ENCODE results near the gene ABCA10.
"Not testable (repeated sequence)": the region's sequence is repeated elsewhere in the genome, so short reads cannot be mapped to it uniquely, and the experiment has no call there.

Gene ABCA10

DNA sequence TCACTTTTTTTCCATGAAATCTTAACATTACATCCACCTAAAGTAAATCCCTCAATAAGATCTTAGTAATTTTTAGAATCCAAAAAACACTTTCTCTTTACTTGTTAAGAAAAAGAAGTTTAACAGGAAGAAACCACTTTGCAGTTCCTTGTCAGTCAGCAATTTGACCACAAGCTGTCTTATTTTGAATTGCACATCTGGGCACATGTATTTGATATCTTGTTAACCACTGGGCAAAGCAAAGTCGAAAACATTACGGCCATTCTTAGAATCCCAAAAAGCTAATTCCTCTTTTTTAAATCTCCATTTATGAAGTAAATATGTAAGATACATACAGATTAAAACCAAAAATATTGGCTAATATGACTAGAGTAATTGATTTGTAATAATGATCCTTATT lies 1.1 kb downstream of the ABCA10 start:
- no peaks in the 10 kb centered on the region for H3K4me1 ChIP-seq (ENCODE audit: insufficient read depth, low read length)
- H3K27ac ChIP-seq (ENCODE audit: low read depth, low read length) = no peak overlapping the region
- no peak overlapping the region for H3K4me3 ChIP-seq (ENCODE audit: low read depth in 1 of 2, low read length in 2 of 2)
- no peaks in the 10 kb centered on the region for H3K27me3 ChIP-seq (ENCODE audit: control insufficient read depth in 1 of 2, insufficient read depth in 2 of 2, low read length in 2 of 2)
- H3K36me3 ChIP-seq (ENCODE audit: insufficient read depth, low read length) = no peaks in the 10 kb centered on the region
- peaks cover under 1% of the 10 kb centered on the region for H3K9me3 ChIP-seq (ENCODE audit: low read length)
- no peak overlapping the region for H3K9ac ChIP-seq (ENCODE audit: low read length)

DNA sequence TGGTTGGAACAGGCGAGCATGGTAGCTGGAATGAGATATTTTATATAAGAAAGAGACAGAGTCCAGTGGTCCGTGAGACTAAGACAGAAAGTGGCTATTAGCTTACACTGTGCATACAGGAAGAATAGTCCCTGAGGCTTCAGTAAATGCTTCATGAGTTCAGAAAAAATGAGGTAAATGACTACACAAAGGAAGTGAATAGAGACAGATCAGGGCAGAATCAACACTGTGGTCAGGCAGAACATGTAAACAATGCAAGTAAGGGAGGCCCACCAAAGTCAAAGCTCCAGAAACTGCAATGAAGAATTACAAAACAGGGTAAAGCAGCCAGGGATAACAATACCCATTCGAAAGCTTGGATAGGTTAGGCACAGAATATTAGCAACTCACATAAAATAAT lies 4.8 kb downstream of the ABCA10 start:
- no peak overlapping the region for H3K4me3 ChIP-seq (ENCODE audit: low read depth in 1 of 2, low read length in 2 of 2)

DNA sequence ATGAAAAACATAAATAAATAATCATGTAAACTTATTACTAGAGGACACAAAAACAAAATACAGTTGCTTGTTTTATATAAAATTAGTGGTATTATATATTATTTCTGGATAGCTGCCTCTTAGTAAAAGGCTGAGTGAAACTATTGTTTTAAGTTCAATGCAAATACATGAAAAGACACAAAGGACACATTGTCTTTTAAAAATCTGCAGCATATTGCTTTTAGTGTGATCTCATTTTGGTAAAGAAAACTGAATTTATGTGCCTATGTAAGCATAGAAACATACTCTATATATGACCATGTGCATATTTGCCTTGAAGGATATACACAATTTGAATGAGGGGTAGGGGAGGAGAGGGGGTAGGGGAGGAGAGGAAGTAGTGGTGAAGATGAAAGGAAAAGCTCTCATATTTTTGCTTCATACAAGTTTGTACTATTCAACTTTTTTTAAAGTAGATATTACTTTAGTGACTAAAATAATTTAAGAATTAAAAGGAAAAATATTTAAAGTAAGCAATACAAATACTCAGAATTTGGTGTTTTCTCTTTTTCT lies 5.8 kb downstream of the ABCA10 start:
- no peaks in the 10 kb centered on the region for H3K36me3 ChIP-seq (ENCODE audit: insufficient read depth, low read length)
- H3K27ac ChIP-seq (ENCODE audit: low read depth, low read length) = no peak overlapping the region
- H3K9ac ChIP-seq (ENCODE audit: low read length) = no peak overlapping the region
- no peaks in the 10 kb centered on the region for H3K27me3 ChIP-seq (ENCODE audit: control insufficient read depth in 1 of 2, insufficient read depth in 2 of 2, low read length in 2 of 2)
- no peaks in the 10 kb centered on the region for H3K9me3 ChIP-seq (ENCODE audit: low read length)
- no peak overlapping the region for H3K4me3 ChIP-seq (ENCODE audit: low read depth in 1 of 2, low read length in 2 of 2)
- no peaks in the 10 kb centered on the region for H3K4me1 ChIP-seq (ENCODE audit: insufficient read depth, low read length)

More for the DNA sequence above, 4.8 kb downstream of the ABCA10 start:
- Histone ChIP-seq H3K27ac (ENCODE audit: low read depth, low read length) (no peak overlapping the region), H3K4me1 (ENCODE audit: insufficient read depth, low read length) (no peaks in the 10 kb centered on the region), H3K9me3 (ENCODE audit: low read length) (no peaks in the 10 kb centered on the region), H3K36me3 (ENCODE audit: insufficient read depth, low read length) (no peaks in the 10 kb centered on the region), H3K27me3 (ENCODE audit: control insufficient read depth in 1 of 2, insufficient read depth in 2 of 2, low read length in 2 of 2) (no peaks in the 10 kb centered on the region), H3K9ac (ENCODE audit: low read length) (no peak overlapping the region)

DNA sequence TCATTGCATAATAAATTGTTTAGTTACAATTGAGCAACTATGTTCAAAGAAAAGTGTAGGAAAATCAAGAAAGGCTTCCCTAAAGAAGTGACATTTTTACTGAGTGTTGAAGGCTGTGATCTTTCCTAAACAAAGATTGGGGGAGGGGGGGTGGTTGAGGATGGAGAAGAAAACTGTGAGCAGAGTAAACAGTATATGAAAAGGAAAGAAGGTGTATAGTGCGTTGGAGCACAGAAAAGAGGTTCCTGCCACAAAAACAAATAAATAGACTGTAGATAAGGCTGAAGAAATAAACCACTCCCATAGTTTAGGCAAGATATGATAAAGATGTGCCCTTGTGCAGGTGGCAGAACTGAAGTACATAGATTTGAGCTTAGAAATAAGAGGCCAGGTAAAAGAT lies 8.5 kb downstream of the ABCA10 start:
- Histone ChIP-seq H3K9me3 (ENCODE audit: low read length) (no peaks in the 10 kb centered on the region), H3K27ac (ENCODE audit: low read depth, low read length) (no peak overlapping the region), H3K27me3 (ENCODE audit: control insufficient read depth in 1 of 2, insufficient read depth in 2 of 2, low read length in 2 of 2) (no peaks in the 10 kb centered on the region), H3K36me3 (ENCODE audit: insufficient read depth, low read length) (peaks cover 4% of the 10 kb centered on the region), H3K9ac (ENCODE audit: low read length) (no peak overlapping the region), H3K4me3 (ENCODE audit: low read depth in 1 of 2, low read length in 2 of 2) (no peak overlapping the region), H3K4me1 (ENCODE audit: insufficient read depth, low read length) (no peaks in the 10 kb centered on the region)

DNA sequence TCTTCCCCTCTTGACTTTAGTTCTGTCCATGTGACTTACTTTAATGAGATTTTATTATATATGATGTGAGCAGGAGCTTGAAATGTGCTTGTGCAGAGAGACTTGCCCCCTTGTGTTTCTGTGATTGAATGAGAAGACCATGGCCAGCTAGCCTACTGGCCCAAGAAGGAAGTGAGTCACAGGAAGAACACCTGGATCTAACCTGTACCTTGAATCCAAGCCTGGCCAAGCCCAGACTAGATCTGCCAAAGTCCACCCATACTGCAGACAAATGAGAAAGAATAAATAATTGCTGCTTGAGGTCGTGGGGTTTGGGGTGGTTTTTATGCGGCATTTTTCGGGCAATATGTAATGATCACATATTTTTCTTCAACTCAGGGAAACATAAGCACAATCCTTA lies 9.6 kb downstream of the ABCA10 start:
- H3K36me3 ChIP-seq (ENCODE audit: insufficient read depth, low read length) = peaks cover 4% of the 10 kb centered on the region
- no peaks in the 10 kb centered on the region for H3K27me3 ChIP-seq (ENCODE audit: control insufficient read depth in 1 of 2, insufficient read depth in 2 of 2, low read length in 2 of 2)
- no peaks in the 10 kb centered on the region for H3K9me3 ChIP-seq (ENCODE audit: low read length)
- no peak overlapping the region for H3K4me3 ChIP-seq (ENCODE audit: low read depth in 1 of 2, low read length in 2 of 2)
- no peaks in the 10 kb centered on the region for H3K4me1 ChIP-seq (ENCODE audit: insufficient read depth, low read length)
- H3K27ac ChIP-seq (ENCODE audit: low read depth, low read length) = no peak overlapping the region
- H3K9ac ChIP-seq (ENCODE audit: low read length) = no peak overlapping the region

DNA sequence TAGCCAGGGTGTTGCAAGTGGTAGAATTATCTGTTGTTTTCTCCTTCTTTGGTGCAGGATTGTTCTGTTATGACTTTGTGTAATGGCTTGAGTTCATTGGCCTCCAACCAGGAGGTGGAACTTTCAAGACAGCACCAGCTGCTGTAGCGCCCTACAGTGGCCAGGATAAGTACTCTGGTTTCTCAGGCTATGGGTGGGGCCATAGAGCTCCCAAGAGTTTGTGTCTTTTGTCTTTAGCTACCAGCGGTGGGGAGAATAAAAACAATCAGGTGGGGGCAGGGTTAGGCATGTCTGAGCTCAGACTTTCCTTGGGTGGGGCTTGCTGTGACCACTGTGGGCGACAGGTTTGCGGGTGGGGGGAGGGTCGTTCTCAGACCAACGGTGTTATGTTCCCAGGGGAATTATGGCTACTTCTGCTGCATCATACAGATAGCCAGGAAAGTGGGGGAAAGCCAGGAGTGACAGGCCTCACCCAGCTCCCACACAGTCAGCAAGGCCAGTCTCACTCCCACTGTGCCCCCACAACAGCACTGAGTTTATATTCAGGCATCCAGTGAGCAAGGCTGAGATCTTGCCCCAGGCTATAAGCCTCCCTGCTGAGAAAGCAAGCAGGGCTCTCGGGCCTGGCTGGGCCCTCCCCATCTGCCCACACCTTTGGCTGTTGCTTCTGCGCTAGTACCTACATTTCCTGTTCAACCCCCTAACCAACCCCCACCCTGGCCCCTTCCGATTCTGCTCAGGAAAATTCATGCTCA lies 15.4 kb downstream of the ABCA10 start:
- no peaks in the 10 kb centered on the region for H3K9me3 ChIP-seq (ENCODE audit: low read length)
- H3K4me3 ChIP-seq (ENCODE audit: low read depth in 1 of 2, low read length in 2 of 2) = no peak overlapping the region
- no peak overlapping the region for H3K27ac ChIP-seq (ENCODE audit: low read depth, low read length)
- no peaks in the 10 kb centered on the region for H3K27me3 ChIP-seq (ENCODE audit: control insufficient read depth in 1 of 2, insufficient read depth in 2 of 2, low read length in 2 of 2)
- H3K4me1 ChIP-seq (ENCODE audit: insufficient read depth, low read length) = no peaks in the 10 kb centered on the region
- no peak overlapping the region for H3K9ac ChIP-seq (ENCODE audit: low read length)
- H3K36me3 ChIP-seq (ENCODE audit: insufficient read depth, low read length) = peaks cover 4% of the 10 kb centered on the region

DNA sequence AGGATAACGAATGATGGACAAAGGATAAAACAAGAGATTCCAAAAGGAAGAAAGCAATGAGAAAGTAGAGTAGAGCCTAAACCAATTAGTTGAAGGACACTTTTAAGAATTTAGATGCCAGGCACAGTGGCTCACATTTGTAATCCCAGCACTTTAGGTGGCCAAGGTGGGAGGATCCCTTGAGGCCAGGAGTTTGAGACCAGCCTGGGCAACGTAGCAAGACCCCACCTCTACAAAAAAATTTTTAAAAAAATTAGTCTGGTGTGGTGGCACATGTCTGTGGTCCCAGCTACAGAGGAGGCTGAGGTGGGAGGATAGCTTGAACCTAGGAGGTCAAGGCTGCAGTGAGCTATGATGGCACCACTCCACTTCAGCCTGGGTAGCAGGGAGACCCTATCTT lies 20.0 kb downstream of the ABCA10 start:
- Histone ChIP-seq H3K4me1 (ENCODE audit: insufficient read depth, low read length) (no peaks in the 10 kb centered on the region), H3K27me3 (ENCODE audit: control insufficient read depth in 1 of 2, insufficient read depth in 2 of 2, low read length in 2 of 2) (no peaks in the 10 kb centered on the region), H3K4me3 (ENCODE audit: low read depth in 1 of 2, low read length in 2 of 2) (no peak overlapping the region), H3K9me3 (ENCODE audit: low read length) (no peaks in the 10 kb centered on the region), H3K27ac (ENCODE audit: low read depth, low read length) (no peak overlapping the region), H3K36me3 (ENCODE audit: insufficient read depth, low read length) (no peaks in the 10 kb centered on the region), H3K9ac (ENCODE audit: low read length) (no peak overlapping the region)

DNA sequence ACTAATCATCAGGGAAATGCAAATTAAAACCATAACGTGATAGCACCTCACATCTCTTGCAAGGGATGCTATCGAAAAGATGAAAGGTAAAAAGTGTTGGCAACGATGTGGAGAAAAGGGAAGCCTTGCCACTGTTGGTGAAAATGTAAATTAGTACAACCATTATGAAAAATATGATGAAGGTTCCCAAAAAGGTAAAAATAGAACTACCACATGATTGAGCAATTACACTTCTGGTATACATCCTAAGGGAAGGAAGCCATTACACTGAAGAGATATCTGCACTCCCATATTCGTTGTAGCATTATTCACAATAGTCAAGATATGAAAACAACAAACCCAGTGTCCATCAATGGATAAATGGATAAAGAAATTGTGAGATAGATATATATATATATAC lies 21.5 kb downstream of the ABCA10 start:
- H3K4me1 ChIP-seq (ENCODE audit: insufficient read depth, low read length) = no peaks in the 10 kb centered on the region
- H3K27me3 ChIP-seq (ENCODE audit: control insufficient read depth in 1 of 2, insufficient read depth in 2 of 2, low read length in 2 of 2) = no peaks in the 10 kb centered on the region
- H3K4me3 ChIP-seq (ENCODE audit: low read depth in 1 of 2, low read length in 2 of 2) = no peak overlapping the region

DNA sequence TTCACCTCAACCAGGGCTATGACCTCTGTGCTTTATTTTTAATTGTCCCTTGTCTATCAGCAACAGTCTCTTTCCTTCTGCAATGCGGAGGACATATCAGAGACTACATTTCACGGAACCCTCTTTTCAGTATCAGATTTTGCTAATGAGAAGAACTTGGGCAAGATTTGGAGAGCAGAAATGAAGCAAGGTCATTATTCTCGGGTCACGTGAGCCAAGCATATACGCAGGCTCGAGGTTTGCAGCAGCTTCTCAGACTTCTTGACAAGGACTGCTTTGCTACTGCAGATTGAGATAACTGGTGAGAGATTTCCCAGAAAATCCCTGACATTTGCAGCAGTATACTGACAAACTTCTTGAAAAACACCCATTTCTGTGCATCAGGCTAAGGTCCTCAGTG lies 30.4 kb downstream of the ABCA10 start:
- H3K4me1 ChIP-seq (ENCODE audit: insufficient read depth, low read length) = no peaks in the 10 kb centered on the region
- no peaks in the 10 kb centered on the region for H3K9me3 ChIP-seq (ENCODE audit: low read length)
- H3K27me3 ChIP-seq (ENCODE audit: control insufficient read depth in 1 of 2, insufficient read depth in 2 of 2, low read length in 2 of 2) = no peaks in the 10 kb centered on the region
- H3K9ac ChIP-seq (ENCODE audit: low read length) = no peak overlapping the region
- no peak overlapping the region for H3K4me3 ChIP-seq (ENCODE audit: low read depth in 1 of 2, low read length in 2 of 2)
- no peak overlapping the region for H3K27ac ChIP-seq (ENCODE audit: low read depth, low read length)
- no peaks in the 10 kb centered on the region for H3K36me3 ChIP-seq (ENCODE audit: insufficient read depth, low read length)

More for the DNA sequence above, 21.5 kb downstream of the ABCA10 start:
- H3K9me3 ChIP-seq (ENCODE audit: low read length) = no peaks in the 10 kb centered on the region
- H3K9ac ChIP-seq (ENCODE audit: low read length) = no peak overlapping the region
- H3K27ac ChIP-seq (ENCODE audit: low read depth, low read length) = no peak overlapping the region
- no peaks in the 10 kb centered on the region for H3K36me3 ChIP-seq (ENCODE audit: insufficient read depth, low read length)

DNA sequence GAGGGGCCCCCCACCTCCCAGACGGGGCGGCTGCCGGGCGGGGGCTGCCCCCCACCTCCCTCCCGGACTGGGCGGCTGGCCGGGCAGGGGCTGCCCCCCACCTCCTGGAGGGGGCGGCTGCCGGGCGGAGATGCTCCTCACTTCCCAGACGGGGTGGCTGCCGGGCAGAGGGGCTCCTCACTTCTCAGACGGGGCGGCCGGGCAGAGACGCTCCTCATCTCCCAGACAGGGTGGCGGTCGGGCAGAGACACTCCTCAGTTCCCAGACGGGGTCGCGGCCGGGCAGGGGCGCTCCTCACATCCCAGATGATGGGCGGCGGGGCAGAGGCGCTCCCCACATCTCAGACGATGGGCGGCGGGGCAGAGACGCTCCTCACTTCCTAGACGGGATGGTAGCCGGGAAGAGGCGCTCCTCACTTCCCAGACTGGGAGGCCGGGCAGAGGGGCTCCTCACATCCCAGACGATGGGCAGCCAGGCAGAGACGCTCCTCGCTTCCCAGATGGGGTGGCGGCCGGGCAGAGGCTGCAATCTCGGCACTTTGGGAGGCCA lies 32.4 kb downstream of the ABCA10 start:
- H3K9ac ChIP-seq (ENCODE audit: low read length); H3K4me1 ChIP-seq (ENCODE audit: insufficient read depth, low read length); H3K27ac ChIP-seq (ENCODE audit: low read depth, low read length); H3K36me3 ChIP-seq (ENCODE audit: insufficient read depth, low read length); H3K9me3 ChIP-seq (ENCODE audit: low read length); H3K4me3 ChIP-seq (ENCODE audit: low read depth in 1 of 2, low read length in 2 of 2); H3K27me3 ChIP-seq (ENCODE audit: control insufficient read depth in 1 of 2, insufficient read depth in 2 of 2, low read length in 2 of 2): not testable (repeated sequence)

DNA sequence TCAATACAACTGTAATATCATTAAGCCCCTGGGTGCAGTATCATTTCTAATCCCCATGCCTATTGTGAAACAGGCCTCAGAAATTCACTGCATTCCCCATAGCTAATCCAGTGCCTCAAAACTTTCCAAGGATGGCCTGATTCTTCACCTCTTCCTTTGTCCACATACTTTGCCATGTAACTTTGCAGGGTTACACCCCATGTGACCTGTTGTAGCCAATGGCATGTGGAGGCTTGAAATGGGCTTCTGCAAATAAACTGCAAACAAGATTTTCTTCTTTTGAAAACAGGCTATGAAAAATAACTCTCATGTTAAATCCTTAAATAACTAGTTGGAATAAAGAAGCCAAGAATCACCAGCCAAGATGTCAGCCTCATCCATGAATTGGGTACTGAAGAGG lies 35.9 kb downstream of the ABCA10 start:
- H3K9me3 ChIP-seq (ENCODE audit: low read length) = no peaks in the 10 kb centered on the region
- no peak overlapping the region for H3K27ac ChIP-seq (ENCODE audit: low read depth, low read length)
- no peak overlapping the region for H3K4me3 ChIP-seq (ENCODE audit: low read depth in 1 of 2, low read length in 2 of 2)
- no peaks in the 10 kb centered on the region for H3K4me1 ChIP-seq (ENCODE audit: insufficient read depth, low read length)
- H3K36me3 ChIP-seq (ENCODE audit: insufficient read depth, low read length) = no peaks in the 10 kb centered on the region
- no peaks in the 10 kb centered on the region for H3K27me3 ChIP-seq (ENCODE audit: control insufficient read depth in 1 of 2, insufficient read depth in 2 of 2, low read length in 2 of 2)
- H3K9ac ChIP-seq (ENCODE audit: low read length) = no peak overlapping the region

DNA sequence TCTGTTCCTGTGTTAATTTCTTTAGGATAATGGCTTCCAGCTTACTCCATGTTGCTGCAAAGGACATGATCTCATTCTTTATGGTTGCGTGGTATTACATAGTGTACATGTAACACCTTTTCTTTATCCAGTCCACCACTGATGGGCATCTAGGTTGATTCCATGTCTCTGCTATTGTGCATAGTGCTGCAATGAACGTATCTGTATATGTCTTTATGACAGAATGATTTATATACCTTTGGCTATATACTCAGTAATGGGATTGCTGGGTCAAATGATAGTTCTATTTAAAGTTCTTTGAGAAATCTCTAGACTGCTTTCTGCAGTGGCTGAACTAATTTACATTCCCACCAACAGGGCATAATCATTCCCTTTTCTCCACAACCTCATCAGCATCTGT lies 39.8 kb downstream of the ABCA10 start:
- Histone ChIP-seq H3K27ac (ENCODE audit: low read depth, low read length) (no peak overlapping the region), H3K4me1 (ENCODE audit: insufficient read depth, low read length) (no peaks in the 10 kb centered on the region), H3K9me3 (ENCODE audit: low read length) (no peaks in the 10 kb centered on the region), H3K4me3 (ENCODE audit: low read depth in 1 of 2, low read length in 2 of 2) (no peak overlapping the region), H3K9ac (ENCODE audit: low read length) (no peak overlapping the region), H3K36me3 (ENCODE audit: insufficient read depth, low read length) (no peaks in the 10 kb centered on the region), H3K27me3 (ENCODE audit: control insufficient read depth in 1 of 2, insufficient read depth in 2 of 2, low read length in 2 of 2) (no peaks in the 10 kb centered on the region)
